ENCODE measurements around the gene BBS4.

Gene BBS4

DNA sequence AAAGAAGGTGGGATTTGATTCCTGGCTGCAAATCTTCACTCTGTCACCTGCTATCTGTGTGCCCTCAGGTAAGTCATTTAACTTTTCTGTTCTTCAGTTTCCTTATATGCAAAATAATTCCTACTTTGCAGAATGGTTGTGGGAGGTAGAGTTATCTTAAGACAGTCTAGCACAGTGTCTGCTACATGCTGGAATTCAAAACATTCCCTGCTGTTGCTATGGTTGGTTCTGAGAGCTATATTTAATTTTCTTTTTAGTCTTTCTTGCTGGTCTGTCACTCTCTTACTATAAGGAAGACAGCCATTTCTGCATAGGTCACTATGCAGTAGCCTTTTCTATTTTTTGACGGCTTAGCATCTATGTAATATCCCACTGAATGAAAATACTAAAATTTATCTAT is 101.5 kb downstream of the BBS4 start:
- no peak overlapping the region for H3K4me3 ChIP-seq (ENCODE audit: insufficient read depth, low read depth, low read length)
- no peaks in the 10 kb centered on the region for H3K9me3 ChIP-seq (ENCODE audit: control insufficient read depth, low read length)
- no peaks in the 10 kb centered on the region for H3K36me3 ChIP-seq (ENCODE audit: control insufficient read depth, insufficient read depth, low read length)
- no peaks in the 10 kb centered on the region for H3K27me3 ChIP-seq (ENCODE audit: control insufficient read depth, insufficient read depth, low read length, poor library complexity, severe bottlenecking)
- 100% methylated on average over 1 of the region's 1 CpG; no CpG with 5 or more reads in 1 of the 2 experiments for WGBS, 2 experiments
- peaks cover under 1% of the 10 kb centered on the region for H3K4me1 ChIP-seq (ENCODE audit: control insufficient read depth, insufficient read depth, low read length)
- no peak overlapping the region for H3K27ac ChIP-seq (ENCODE audit: insufficient read depth, low read depth, low read length, poor library complexity, severe bottlenecking)
